Activated CD8-positive, alpha-beta T cell treated with anti-CD3 and anti-CD28 coated beads for 36 hours (primary cell): Measurements from ENCODE around the gene BORCS5. TPM values are rescaled to one million over a fixed set of nuclear protein-coding genes. Genes with fewer than 3 reads are reported as not detected.

Experiments used
- ATAC-seq: fragments of 200-7000 bp; cut with Tn5 transposase; one replicate; pipeline ENCODE4 v1.10.0; 2021; ENCODE audit warnings: mild to moderate bottlenecking, moderate library complexity
- CTCF ChIA-PET: fragments of 350-600 bp; sonication (Branson Sonifier 250); formaldehyde crosslinking; loops from one replicate; lab custom pipeline; 2021; ENCODE audit warnings: antibody characterized with exemption; lab: Charles Lee
- POLR2A ChIA-PET: fragments of 350-600 bp; sonication (Branson Sonifier 250); formaldehyde crosslinking; loops from one replicate; lab custom pipeline; 2021; ENCODE audit warnings: antibody characterized with exemption; lab: Charles Lee
- DNase-seq: peaks from one replicate; pipeline ENCODE4 v3.0.0-alpha.2; 2020
- H3K27ac Mint-ChIP-seq: one replicate; pipeline ENCODE4 v1.8.0; 2021; ENCODE audit warnings: mild to moderate bottlenecking, mixed read lengths
- H3K27me3 Mint-ChIP-seq: one replicate; pipeline ENCODE4 v1.8.0; 2021; ENCODE audit warnings: mixed read lengths
- H3K36me3 Mint-ChIP-seq: one replicate; pipeline ENCODE4 v1.8.0; 2021; ENCODE audit warnings: low read depth, mixed read lengths
- H3K4me1 Mint-ChIP-seq: one replicate; pipeline ENCODE4 v1.8.0; 2021; ENCODE audit warnings: low read depth, mixed read lengths
- H3K4me3 Mint-ChIP-seq: one replicate; pipeline ENCODE4 v1.8.0; 2021; ENCODE audit warnings: mild to moderate bottlenecking, moderate library complexity, mixed read lengths
- H3K9me3 Mint-ChIP-seq: one replicate; pipeline ENCODE4 v1.8.0; 2021; ENCODE audit warnings: mixed read lengths
- intact Hi-C: fragments of 100-400 bp; cut with micrococcal nuclease; formaldehyde crosslinking; loops from one replicate; pipeline ENCODE4 v1.10.0; 2022
- total RNA-seq, 2 experiments: library from RNA; stranded (reverse); gene quantifications; one replicate each; pipeline ENCODE4 v1.2.3, GENCODE V29; 2021
- TF ChIP-seq, protein P1 (sequence below): fragments of 200-600 bp; IDR thresholded peaks from one replicate; pipeline ENCODE4 v1.8.0; 2022; ENCODE audit warnings: antibody characterized with exemption, mild to moderate bottlenecking

Gene BORCS5
- total RNA-seq, 2 experiments from 2014 or later: 31.5 to 32.9 TPM

DNA sequence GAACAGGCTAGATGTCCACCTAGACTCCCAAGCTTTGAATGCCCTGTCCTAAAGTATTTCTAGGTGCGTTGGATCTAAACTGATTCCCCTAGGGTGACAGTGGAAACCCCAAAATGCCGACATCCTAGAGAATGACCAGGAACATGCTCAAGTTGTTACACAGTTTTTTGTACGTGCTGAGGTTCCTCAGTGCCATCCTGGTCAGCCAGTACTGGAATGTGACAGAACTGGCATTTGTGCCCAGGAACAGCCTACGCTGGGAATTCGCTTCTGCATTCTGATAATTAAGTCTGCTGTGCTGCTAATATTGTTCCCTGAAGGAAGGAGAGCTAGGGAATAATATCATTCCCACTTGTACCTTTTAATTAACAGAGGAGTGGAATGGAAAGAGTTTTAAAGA lies 40.3 kb downstream of the BORCS5 start:
- H3K27me3 Mint-ChIP-seq: no peaks in the 10 kb centered on the region
- TF ChIP-seq, protein P1, sequence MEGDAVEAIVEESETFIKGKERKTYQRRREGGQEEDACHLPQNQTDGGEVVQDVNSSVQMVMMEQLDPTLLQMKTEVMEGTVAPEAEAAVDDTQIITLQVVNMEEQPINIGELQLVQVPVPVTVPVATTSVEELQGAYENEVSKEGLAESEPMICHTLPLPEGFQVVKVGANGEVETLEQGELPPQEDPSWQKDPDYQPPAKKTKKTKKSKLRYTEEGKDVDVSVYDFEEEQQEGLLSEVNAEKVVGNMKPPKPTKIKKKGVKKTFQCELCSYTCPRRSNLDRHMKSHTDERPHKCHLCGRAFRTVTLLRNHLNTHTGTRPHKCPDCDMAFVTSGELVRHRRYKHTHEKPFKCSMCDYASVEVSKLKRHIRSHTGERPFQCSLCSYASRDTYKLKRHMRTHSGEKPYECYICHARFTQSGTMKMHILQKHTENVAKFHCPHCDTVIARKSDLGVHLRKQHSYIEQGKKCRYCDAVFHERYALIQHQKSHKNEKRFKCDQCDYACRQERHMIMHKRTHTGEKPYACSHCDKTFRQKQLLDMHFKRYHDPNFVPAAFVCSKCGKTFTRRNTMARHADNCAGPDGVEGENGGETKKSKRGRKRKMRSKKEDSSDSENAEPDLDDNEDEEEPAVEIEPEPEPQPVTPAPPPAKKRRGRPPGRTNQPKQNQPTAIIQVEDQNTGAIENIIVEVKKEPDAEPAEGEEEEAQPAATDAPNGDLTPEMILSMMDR: no peak
- CTCF ChIA-PET: interaction anchor here (1.6 kb wide), 1 partner anchor 167 kb away, joined by 4 read pairs; no protein-coding TSS in a partner anchor
- peak overlapping the region; percentile 73 for H3K27ac Mint-ChIP-seq
- no peak overlapping the region for H3K4me3 Mint-ChIP-seq
- ATAC-seq (no peak), DNase-seq (no peak)
- peaks cover 23% of the 10 kb centered on the region for H3K36me3 Mint-ChIP-seq
- intact Hi-C loops: no loop called here
- POLR2A ChIA-PET: interaction anchor here (0.7 to 0.8 kb wide), 2 partner anchors 59 to 69 kb away, joined by 3 read pairs; no protein-coding TSS in a partner anchor
- H3K4me1 Mint-ChIP-seq: peaks cover 35% of the 10 kb centered on the region
- peaks cover 10% of the 10 kb centered on the region for H3K9me3 Mint-ChIP-seq

DNA sequence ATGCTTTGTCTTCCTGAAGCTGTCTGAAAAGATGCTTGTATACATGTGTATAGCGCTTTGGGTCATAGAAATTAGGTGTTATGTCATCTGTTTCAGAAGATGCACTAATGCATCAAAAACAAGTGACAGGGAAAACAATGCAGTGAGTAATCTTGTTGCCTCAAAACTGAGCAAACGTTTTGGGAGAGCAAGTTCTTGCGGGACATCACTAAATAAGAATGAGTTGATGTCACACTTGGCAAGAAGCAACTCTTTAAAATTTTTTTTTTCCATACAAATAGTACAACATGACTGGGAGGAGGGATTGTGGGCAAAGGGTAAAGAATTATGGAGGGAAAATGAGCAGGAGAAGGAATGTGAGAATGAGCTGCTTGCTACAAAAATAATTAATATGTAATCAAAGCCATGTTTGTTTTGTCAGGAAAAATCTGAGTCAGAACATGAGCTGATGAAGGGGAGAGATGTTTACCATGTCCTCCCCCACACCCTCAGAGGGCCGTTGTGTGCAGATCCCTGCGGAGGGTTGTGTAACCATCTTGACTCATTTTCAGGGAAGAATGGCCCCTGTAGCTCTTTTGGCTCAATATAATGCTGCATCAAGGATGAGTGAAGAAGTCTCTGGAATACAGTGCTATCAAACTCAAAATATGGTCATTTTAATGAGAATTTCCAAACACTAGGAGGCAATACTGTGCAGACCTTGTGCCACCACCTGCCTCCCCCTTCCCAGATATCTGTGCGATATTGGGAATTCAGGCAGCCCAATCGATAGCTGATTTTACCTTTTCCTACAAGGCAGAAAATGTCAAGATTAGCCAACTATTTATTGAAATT lies 41.4 kb downstream of the BORCS5 start:
- Mint-ChIP-seq H3K27ac (no peak overlapping the region), H3K4me3 (no peak overlapping the region), H3K36me3 (peaks cover 27% of the 10 kb centered on the region), H3K4me1 (peaks cover 43% of the 10 kb centered on the region), H3K9me3 (peaks cover 10% of the 10 kb centered on the region), H3K27me3 (no peaks in the 10 kb centered on the region)
- POLR2A ChIA-PET: interaction anchor here (0.9 kb wide), 1 partner anchor 9 kb away, joined by 3 read pairs; no protein-coding TSS in a partner anchor
- CTCF ChIA-PET: interaction anchor here (1.2 to 2.5 kb wide), 3 partner anchors 20 to 165 kb away, joined by 4 to 7 read pairs (median 4); no protein-coding TSS in a partner anchor
- intact Hi-C loops: no loop called here
- ATAC-seq (no peak), DNase-seq (no peak)
- TF ChIP-seq, protein P1: peak; percentile 28

DNA sequence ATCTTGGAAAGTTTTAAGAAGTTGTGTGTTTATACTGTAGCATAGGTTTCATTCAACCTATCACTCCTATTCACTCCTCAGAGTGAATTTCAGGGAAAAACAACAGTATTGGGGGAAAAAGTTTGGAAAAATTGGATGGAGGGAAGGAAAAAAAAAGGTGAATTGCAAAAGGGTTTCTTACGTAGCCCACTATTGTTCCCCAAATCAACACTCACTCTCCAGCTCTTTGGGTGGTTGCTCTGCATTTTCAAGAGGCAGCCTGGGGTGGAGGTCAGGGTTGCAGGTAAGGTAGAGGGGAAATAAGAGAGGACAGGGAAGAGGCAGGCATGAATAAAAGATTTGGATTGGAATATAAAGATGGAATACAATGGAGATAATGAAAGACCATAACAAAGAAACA lies 42.3 kb downstream of the BORCS5 start:
- H3K36me3 Mint-ChIP-seq: peaks cover 27% of the 10 kb centered on the region
- CTCF ChIA-PET: interaction anchor here (1.2 to 2.5 kb wide), 2 partner anchors 21 to 161 kb away, joined by 4 to 7 read pairs; no protein-coding TSS in a partner anchor
- H3K27me3 Mint-ChIP-seq: no peaks in the 10 kb centered on the region
- DNase-seq: no peak
- H3K4me3 Mint-ChIP-seq: no peak overlapping the region
- H3K27ac Mint-ChIP-seq: no peak overlapping the region
- H3K9me3 Mint-ChIP-seq: peaks cover 10% of the 10 kb centered on the region
- POLR2A ChIA-PET: interaction anchor here (0.9 kb wide), 1 partner anchor 10 kb away, joined by 3 read pairs; no protein-coding TSS in a partner anchor
- no peak for ATAC-seq
- H3K4me1 Mint-ChIP-seq: peaks cover 51% of the 10 kb centered on the region
- TF ChIP-seq, protein P1: no peak
- intact Hi-C loops: no loop called here

DNA sequence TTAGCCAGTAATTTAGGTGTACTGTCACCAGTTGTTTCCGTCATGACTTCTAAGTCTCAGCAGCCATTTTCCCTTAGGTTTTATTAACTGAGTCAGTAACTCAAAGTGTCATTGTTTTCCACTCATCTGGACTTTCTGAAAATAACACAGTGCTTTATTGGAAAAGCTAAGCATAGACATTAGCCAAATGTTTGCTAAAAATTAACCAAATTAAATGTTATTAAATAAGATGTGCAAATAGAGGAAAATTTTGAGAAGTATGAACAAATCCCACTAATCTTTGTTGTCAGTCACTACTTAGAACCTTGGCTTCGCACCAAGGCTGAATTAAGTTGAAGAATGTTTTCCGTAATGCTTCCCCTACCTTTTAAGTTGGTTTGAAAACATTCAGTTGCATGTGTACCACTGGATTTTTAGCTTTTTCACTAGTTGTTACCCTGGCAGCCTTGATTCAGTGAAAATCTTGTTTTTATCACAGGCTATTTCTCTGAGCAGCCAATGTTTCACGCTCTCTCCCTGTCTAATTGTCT lies 43.0 kb downstream of the BORCS5 start:
- ATAC-seq (no peak), DNase-seq (no peak)
- Mint-ChIP-seq H3K9me3 (peaks cover 9% of the 10 kb centered on the region), H3K4me3 (no peak overlapping the region), H3K27ac (no peak overlapping the region), H3K4me1 (peaks cover 52% of the 10 kb centered on the region), H3K36me3 (peaks cover 25% of the 10 kb centered on the region), H3K27me3 (no peaks in the 10 kb centered on the region)
- CTCF ChIA-PET: interaction anchor here (2.5 kb wide), 1 partner anchor 22 kb away, joined by 7 read pairs; no protein-coding TSS in a partner anchor
- POLR2A ChIA-PET: no interaction called here
- intact Hi-C loops: no loop called here
- TF ChIP-seq, protein P1: no peak
